K562 (cell line): ENCODE measurements around the gene YPEL1. TPM values are rescaled to one million over a fixed set of nuclear protein-coding genes. Genes with fewer than 3 reads are reported as not detected.

Experiments used
- DDX20 ChIP-seq: fragments of 450-650 bp; IDR thresholded peaks from 2 replicates; pipeline ENCODE4 v1.6.1; 2016; ENCODE audit warnings: missing genetic modification characterization, low read depth, mild to moderate bottlenecking, missing compliant biosample characterization, moderate library complexity
- U2AF2 ChIP-seq: fragments of 200-400 bp; formaldehyde crosslinking; optimal IDR thresholded peaks from 2 replicates; pipeline ENCODE3; 2017; ENCODE audit warnings: low read depth, mild to moderate bottlenecking, low read length
- ZFX ChIP-seq: sonication (generic); formaldehyde crosslinking; IDR thresholded peaks from 2 replicates; pipeline ENCODE4 v1.8.0; 2022; ENCODE audit warnings: mild to moderate bottlenecking, missing genetic modification reagents, moderate library complexity
- ZNF121 ChIP-seq: sonication (generic); formaldehyde crosslinking; conservative IDR thresholded peaks from 2 replicates; pipeline ENCODE4 v1.8.0; 2022; ENCODE audit warnings: missing genetic modification reagents
- ZNF134 ChIP-seq: fragments of 250-450 bp; sonication (Bioruptor Pico); conservative IDR thresholded peaks from 2 replicates; pipeline ENCODE4 v1.4.0; 2020
- ZNF583 ChIP-seq: fragments of 250-450 bp; sonication (Bioruptor Pico); IDR thresholded peaks from 2 replicates; pipeline ENCODE4 v1.4.0; 2020
- ZNF609 ChIP-seq: sonication (generic); formaldehyde crosslinking; IDR thresholded peaks from 2 replicates; pipeline ENCODE4 v1.8.1; 2023; ENCODE audit warnings: missing genetic modification reagents, mild to moderate bottlenecking, borderline replicate concordance
- ZNF77 ChIP-seq: fragments of 250-450 bp; sonication (Bioruptor Pico); IDR thresholded peaks from 2 replicates; pipeline ENCODE4 v1.5.0; 2020
- polyA plus RNA-seq, 8 experiments: library from polyadenylated mRNA; depleted of rRNA in 4 of 8; stranded (reverse) in 5 of 8; unstranded in 3 of 8; fragments of >200 nt; fragmentation: Nextera tagmentation in 2 of 8; fragmentation: Illumina TruSeq in 1 of 8; extraction: Ambion mirVana in 2 of 8; extraction: Trizol in 1 of 8; gene quantifications; 2 replicates each; pipeline versions ENCODE4 v1.2.1 to v1.2.3, GENCODE V29; 2011 to 2014; ENCODE audit warnings: inconsistent platforms in 1 of 8, missing spikeins in 1 of 8
- total RNA-seq, 7 experiments: library from RNA; depleted of rRNA in 6 of 7; stranded (reverse); fragments of >200 nt in 6 of 7; fragmentation: Illumina TruSeq in 2 of 7; extraction: Trizol in 2 of 7; gene quantifications; 2 replicates each; pipeline versions ENCODE4 v1.2.1 to v1.2.3, GENCODE V29; 2011 to 2021; ENCODE audit warnings: low replicate concordance in 1 of 7
- TF ChIP-seq, protein P1 (sequence below), 2 experiments: fragments of 150-350 bp in 1 of 2; IDR thresholded peaks; 2 replicates each; pipeline ENCODE4 v1.6.1; 2012 to 2016; ENCODE audit warnings: low read depth in 2 of 2, low read length in 2 of 2, mild to moderate bottlenecking in 1 of 2, moderate library complexity in 1 of 2
- TF ChIP-seq, protein P2 (sequence below): fragments of 250-450 bp; sonication (Bioruptor Pico); IDR thresholded peaks from 2 replicates; pipeline ENCODE4 v1.4.0; 2020
- TF ChIP-seq, protein P3 (sequence below): sonication (generic); formaldehyde crosslinking; IDR thresholded peaks from 2 replicates; pipeline ENCODE4 v1.8.0; 2022; ENCODE audit warnings: mild to moderate bottlenecking, missing genetic modification reagents

The YPEL1 gene
- total and polyA plus RNA-seq, 9 of the 15 experiments (the other 6 are each of a cell fraction or from before 2014, with no cell fraction given): 0.07 to 2.2 (median 0.46) TPM

- TF ChIP-seq, protein P1, sequence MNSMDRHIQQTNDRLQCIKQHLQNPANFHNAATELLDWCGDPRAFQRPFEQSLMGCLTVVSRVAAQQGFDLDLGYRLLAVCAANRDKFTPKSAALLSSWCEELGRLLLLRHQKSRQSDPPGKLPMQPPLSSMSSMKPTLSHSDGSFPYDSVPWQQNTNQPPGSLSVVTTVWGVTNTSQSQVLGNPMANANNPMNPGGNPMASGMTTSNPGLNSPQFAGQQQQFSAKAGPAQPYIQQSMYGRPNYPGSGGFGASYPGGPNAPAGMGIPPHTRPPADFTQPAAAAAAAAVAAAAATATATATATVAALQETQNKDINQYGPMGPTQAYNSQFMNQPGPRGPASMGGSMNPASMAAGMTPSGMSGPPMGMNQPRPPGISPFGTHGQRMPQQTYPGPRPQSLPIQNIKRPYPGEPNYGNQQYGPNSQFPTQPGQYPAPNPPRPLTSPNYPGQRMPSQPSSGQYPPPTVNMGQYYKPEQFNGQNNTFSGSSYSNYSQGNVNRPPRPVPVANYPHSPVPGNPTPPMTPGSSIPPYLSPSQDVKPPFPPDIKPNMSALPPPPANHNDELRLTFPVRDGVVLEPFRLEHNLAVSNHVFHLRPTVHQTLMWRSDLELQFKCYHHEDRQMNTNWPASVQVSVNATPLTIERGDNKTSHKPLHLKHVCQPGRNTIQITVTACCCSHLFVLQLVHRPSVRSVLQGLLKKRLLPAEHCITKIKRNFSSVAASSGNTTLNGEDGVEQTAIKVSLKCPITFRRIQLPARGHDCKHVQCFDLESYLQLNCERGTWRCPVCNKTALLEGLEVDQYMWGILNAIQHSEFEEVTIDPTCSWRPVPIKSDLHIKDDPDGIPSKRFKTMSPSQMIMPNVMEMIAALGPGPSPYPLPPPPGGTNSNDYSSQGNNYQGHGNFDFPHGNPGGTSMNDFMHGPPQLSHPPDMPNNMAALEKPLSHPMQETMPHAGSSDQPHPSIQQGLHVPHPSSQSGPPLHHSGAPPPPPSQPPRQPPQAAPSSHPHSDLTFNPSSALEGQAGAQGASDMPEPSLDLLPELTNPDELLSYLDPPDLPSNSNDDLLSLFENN (IDR thresholded peaks at IDR 0.05; ENCODE audit: low read depth in 2 of 2, low read length in 2 of 2): peak in 1 of 2 experiments; percentile 35; a peak in 2 of 4 replicates
- TF ChIP-seq ZNF121 (CRISPR knock-in tag) (no peak), ZNF609 (CRISPR knock-in tag) (no peak), ZNF134 (CRISPR knock-in tag) (no peak), U2AF2 (no peak), DDX20 (no peak), ZFX (CRISPR knock-in tag) (no peak), ZNF77 (CRISPR knock-in tag) (no peak), ZNF583 (CRISPR knock-in tag) (no peak)
- TF ChIP-seq, protein P2, sequence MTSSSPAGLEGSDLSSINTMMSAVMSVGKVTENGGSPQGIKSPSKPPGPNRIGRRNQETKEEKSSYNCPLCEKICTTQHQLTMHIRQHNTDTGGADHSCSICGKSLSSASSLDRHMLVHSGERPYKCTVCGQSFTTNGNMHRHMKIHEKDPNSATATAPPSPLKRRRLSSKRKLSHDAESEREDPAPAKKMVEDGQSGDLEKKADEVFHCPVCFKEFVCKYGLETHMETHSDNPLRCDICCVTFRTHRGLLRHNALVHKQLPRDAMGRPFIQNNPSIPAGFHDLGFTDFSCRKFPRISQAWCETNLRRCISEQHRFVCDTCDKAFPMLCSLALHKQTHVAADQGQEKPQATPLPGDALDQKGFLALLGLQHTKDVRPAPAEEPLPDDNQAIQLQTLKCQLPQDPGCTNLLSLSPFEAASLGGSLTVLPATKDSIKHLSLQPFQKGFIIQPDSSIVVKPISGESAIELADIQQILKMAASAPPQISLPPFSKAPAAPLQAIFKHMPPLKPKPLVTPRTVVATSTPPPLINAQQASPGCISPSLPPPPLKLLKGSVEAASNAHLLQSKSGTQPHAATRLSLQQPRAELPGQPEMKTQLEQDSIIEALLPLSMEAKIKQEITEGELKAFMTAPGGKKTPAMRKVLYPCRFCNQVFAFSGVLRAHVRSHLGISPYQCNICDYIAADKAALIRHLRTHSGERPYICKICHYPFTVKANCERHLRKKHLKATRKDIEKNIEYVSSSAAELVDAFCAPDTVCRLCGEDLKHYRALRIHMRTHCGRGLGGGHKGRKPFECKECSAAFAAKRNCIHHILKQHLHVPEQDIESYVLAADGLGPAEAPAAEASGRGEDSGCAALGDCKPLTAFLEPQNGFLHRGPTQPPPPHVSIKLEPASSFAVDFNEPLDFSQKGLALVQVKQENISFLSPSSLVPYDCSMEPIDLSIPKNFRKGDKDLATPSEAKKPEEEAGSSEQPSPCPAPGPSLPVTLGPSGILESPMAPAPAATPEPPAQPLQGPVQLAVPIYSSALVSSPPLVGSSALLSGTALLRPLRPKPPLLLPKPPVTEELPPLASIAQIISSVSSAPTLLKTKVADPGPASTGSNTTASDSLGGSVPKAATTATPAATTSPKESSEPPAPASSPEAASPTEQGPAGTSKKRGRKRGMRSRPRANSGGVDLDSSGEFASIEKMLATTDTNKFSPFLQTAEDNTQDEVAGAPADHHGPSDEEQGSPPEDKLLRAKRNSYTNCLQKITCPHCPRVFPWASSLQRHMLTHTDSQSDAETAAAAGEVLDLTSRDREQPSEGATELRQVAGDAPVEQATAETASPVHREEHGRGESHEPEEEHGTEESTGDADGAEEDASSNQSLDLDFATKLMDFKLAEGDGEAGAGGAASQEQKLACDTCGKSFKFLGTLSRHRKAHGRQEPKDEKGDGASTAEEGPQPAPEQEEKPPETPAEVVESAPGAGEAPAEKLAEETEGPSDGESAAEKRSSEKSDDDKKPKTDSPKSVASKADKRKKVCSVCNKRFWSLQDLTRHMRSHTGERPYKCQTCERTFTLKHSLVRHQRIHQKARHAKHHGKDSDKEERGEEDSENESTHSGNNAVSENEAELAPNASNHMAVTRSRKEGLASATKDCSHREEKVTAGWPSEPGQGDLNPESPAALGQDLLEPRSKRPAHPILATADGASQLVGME (CRISPR knock-in tag): no peak
- TF ChIP-seq, protein P3, sequence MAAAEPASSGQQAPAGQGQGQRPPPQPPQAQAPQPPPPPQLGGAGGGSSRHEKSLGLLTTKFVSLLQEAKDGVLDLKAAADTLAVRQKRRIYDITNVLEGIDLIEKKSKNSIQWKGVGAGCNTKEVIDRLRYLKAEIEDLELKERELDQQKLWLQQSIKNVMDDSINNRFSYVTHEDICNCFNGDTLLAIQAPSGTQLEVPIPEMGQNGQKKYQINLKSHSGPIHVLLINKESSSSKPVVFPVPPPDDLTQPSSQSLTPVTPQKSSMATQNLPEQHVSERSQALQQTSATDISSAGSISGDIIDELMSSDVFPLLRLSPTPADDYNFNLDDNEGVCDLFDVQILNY (CRISPR knock-in tag): no peak
Measured at GRCh38 chr22:21735200-21736083, at the start of gene YPEL1 (continued).
